SH-SY5Y (cell line): Measurements from ENCODE around the gene ATP10A.

ENCODE experiments used
- GATA2 ChIP-seq: IDR thresholded peaks from 2 replicates; pipeline ENCODE4 v1.6.1; 2011; ENCODE audit warnings: mild to moderate bottlenecking, low read depth, low read length
- GATA3 ChIP-seq: IDR thresholded peaks from 2 replicates; pipeline ENCODE4 v1.6.1; 2011; ENCODE audit warnings: low read depth, mild to moderate bottlenecking, low read length, moderate library complexity

GRCh38 chr15:25687689-25688088, 175.4 kb downstream of the ATP10A start:
- no peak for TF ChIP-seq GATA2
- TF ChIP-seq GATA3, result no peak
